Psoas muscle (tissue), 8 donors: ENCODE results near the gene ACOX3. TPM values are rescaled to one million over a fixed set of nuclear protein-coding genes. Genes with fewer than 3 reads are reported as not detected.
A peak's percentile ranks its signal among the peaks of the same experiment; 100 is the strongest.

Source experiments
- ATAC-seq, 4 donors: fragments of 200-7000 bp; cut with Tn5 transposase; one replicate each; pipeline ENCODE4 v1.9.1; 2020; ENCODE audit warnings: moderate library complexity in 3 of 4, mild to moderate bottlenecking in 2 of 4
- DNase-seq, 2 donors: peaks; one replicate each; pipeline ENCODE4 v3.0.0-alpha.2; 2020
- H3K27ac ChIP-seq: fragments of 200-600 bp; one replicate; pipeline ENCODE4 v1.8.0; 2022
- H3K27me3 ChIP-seq, 3 donors: fragments of 200-600 bp in 1 of 3; one replicate each; pipeline versions ENCODE4 v1.6.1 to v1.8.0; 2013 to 2022; ENCODE audit warnings: low read length in 2 of 3, mild to moderate bottlenecking in 2 of 3, moderate library complexity in 1 of 3; ENCODE audit not compliant: insufficient read depth in 3 of 3
- H3K36me3 ChIP-seq, 2 donors: fragments of 200-600 bp in 1 of 2; one replicate each; pipeline versions ENCODE4 v1.6.1 to v1.8.0; 2013 to 2022; ENCODE audit warnings: low read depth in 1 of 2, mild to moderate bottlenecking in 1 of 2, moderate library complexity in 1 of 2; ENCODE audit not compliant: insufficient read depth in 1 of 2
- H3K4me1 ChIP-seq: fragments of 200-600 bp; one replicate; pipeline ENCODE4 v1.8.0; 2022
- H3K4me3 ChIP-seq: fragments of 200-600 bp; one replicate; pipeline ENCODE4 v1.8.0; 2022; ENCODE audit warnings: mild to moderate bottlenecking
- H3K9me3 ChIP-seq: fragments of 200-600 bp; one replicate; pipeline ENCODE4 v1.8.0; 2022
- WGBS, 3 donors: extraction: QIAGEN DNeasy Blood & Tissue Kit; methylation state at CpG; one replicate each; pipeline versions ENCODE4 v1.1.6 to v1.1.7; 2013; 5-methylcytosine and 5-hydroxymethylcytosine counted together
- intact Hi-C, 2 donors: fragments of 100-400 bp; cut with DNase I; formaldehyde crosslinking; loops; one replicate each; pipeline versions ENCODE4 v1.11.0 to v1.14.2; 2022
- polyA plus RNA-seq, 3 donors: library from polyadenylated mRNA; stranded (reverse); fragments of 200-250 nt; gene quantifications; one replicate each; pipeline ENCODE4 v1.2.3, GENCODE V29; 2013
- total RNA-seq, 4 donors: library from RNA; stranded (reverse); fragmentation: NEBNext Ultra II Directional in 2 of 4; extraction: Animal tissue kit (Norgen Biotek cat#: 25700) in 2 of 4; gene quantifications; one replicate each; pipeline versions ENCODE4 v1.2.1 to v1.2.4, GENCODE V29; 2021 to 2023
- TF ChIP-seq, protein P1 (sequence below): fragments of 200-600 bp; IDR thresholded peaks from one replicate; pipeline ENCODE4 v1.8.0; 2022; ENCODE audit warnings: antibody characterized with exemption
- donor health status: healthy with polysubstance abuse.
- donor health status: DM: no; HTN: no; CAD: no; lungs with moderate emphysema.
- donor health status: Bipolar disorder and iron deficiency.
- donor health status: healthy.
- donor health status: DM: yes; HTN: yes; CAD: no.
- donor health status: DM: no; HTN: no; CAD: no.
- donor health status: DM: no; HTN: no; CAD: no.
- donor health status: DM: yes; HTN: yes; CAD: no.

ACOX3 gene
- total and polyA plus RNA-seq, 7 donors: 5.6 to 18.8 (median 10.8) TPM

- H3K27me3 ChIP-seq: no peaks in the 10 kb centered on the region
- DNase-seq: peak in 1 of 2 donors; percentile 12
- no peak for ATAC-seq
- no peak overlapping the region for H3K4me3 ChIP-seq
- H3K27ac ChIP-seq: no peak overlapping the region
- TF ChIP-seq, protein P1, sequence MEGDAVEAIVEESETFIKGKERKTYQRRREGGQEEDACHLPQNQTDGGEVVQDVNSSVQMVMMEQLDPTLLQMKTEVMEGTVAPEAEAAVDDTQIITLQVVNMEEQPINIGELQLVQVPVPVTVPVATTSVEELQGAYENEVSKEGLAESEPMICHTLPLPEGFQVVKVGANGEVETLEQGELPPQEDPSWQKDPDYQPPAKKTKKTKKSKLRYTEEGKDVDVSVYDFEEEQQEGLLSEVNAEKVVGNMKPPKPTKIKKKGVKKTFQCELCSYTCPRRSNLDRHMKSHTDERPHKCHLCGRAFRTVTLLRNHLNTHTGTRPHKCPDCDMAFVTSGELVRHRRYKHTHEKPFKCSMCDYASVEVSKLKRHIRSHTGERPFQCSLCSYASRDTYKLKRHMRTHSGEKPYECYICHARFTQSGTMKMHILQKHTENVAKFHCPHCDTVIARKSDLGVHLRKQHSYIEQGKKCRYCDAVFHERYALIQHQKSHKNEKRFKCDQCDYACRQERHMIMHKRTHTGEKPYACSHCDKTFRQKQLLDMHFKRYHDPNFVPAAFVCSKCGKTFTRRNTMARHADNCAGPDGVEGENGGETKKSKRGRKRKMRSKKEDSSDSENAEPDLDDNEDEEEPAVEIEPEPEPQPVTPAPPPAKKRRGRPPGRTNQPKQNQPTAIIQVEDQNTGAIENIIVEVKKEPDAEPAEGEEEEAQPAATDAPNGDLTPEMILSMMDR: no peak
- 90 to 96% (median 95%) methylated on average over 15 of the region's 15 CpGs for WGBS, 3 donors
- H3K4me1 ChIP-seq: peaks cover 22% of the 10 kb centered on the region
- H3K9me3 ChIP-seq: no peaks in the 10 kb centered on the region
- intact Hi-C loops: no loop called here
- H3K36me3 ChIP-seq: no peaks in the 10 kb centered on the region
Measured at GRCh38 chr4:8316911-8317351, 123.6 kb downstream of the ACOX3 start.

Other genes with a start within 250 kb of the ACOX3 start
- gene SH3TC1, start 241.4 kb downstream of the ACOX3 start, total RNA-seq: 1 to 10 TPM; 4.6 to 7.9 (median 4.9) TPM
- 1 to 10 TPM; 1.9 to 5.0 (median 4.0) TPM for gene SH3TC1, start 241.4 kb downstream of the ACOX3 start, polyA plus RNA-seq
- 10 to 100 TPM in 2 of 4 donors, 1 to 10 TPM in 2; 7.2 to 26.4 (median 17.0) TPM for gene HTRA3, start 171.0 kb downstream of the ACOX3 start, total RNA-seq
- 10 to 100 TPM; 11.1 to 15.5 (median 14.0) TPM for gene HTRA3, start 171.0 kb downstream of the ACOX3 start, polyA plus RNA-seq
- 1 to 10 TPM; 5.4 to 9.1 (median 6.8) TPM for gene TRMT44, start 54 bp upstream of the ACOX3 start, total RNA-seq
- gene TRMT44, start 54 bp upstream of the ACOX3 start, polyA plus RNA-seq: 1 to 10 TPM; 3.4 to 5.0 (median 3.6) TPM
- gene GPR78, start 139.7 kb upstream of the ACOX3 start, total RNA-seq: not detected
- not detected for gene GPR78, start 139.7 kb upstream of the ACOX3 start, polyA plus RNA-seq
- not detected for gene CPZ, start 152.0 kb upstream of the ACOX3 start, total RNA-seq
- under 1 TPM; 0.04 to 0.30 (median 0.08) TPM for gene CPZ, start 152.0 kb upstream of the ACOX3 start, polyA plus RNA-seq